GM18508 (cell line): Measurements from ENCODE around the gene FRMPD2.
"Not testable (repeated sequence)": the region's sequence is repeated elsewhere in the genome, so short reads cannot be mapped to it uniquely, and the experiment has no call there.

ENCODE experiments used
- ATAC-seq: cut with Tn5 transposase; IDR thresholded peaks from one replicate; pipeline ENCODE4 v1.9.1; 2021; ENCODE audit warnings: moderate number of reproducible peaks; ENCODE audit not compliant: insufficient read depth, unreplicated experiment

Gene FRMPD2

DNA sequence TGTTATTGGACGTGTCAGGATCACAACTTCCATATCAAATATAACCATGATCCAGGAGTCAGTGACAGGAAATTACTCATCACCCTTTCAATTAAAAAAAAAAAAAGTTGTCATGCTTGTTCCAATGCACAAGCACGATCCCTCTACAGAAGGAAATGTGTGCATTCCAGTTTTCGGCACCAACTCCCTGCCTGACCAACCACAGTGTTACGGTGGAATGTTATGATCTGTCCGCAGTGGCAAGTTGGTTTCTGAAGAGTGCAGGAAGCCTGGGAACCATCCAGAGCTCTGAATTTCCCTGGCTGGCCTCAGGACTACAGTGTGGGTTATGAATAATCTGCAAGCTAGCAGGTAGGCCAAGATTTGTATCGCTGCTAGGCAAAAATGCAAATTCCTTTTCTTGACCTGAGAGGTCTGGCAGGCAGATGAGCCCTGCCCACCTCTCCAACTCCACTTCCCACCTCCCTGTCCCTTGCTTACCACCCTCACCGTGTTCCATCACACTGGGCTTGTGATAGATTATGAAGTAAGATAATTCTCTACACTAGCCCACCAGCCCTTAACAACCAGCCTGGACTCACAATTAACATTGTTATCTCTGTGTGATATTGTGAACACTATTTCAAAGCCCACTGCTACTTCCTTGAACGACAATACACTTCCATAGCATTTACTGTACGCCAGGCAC, 20.4 kb downstream of the FRMPD2 start:
- ATAC-seq: no peak

DNA sequence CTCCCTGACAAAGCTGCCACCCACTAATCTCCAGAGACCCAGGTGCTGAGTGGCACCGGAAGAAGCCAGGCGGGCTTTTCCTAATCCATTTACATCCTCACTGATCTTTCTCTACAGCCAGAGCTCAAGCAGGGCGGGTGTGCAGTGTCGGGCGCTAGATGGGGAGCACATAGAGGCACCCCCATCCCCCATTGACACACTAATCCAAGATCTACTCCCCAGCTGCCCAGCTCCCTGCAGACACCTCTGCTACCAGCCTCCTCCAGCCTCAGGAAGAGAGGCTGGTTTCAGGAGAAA, 22.2 kb downstream of the FRMPD2 start:
- ATAC-seq: no peak

DNA sequence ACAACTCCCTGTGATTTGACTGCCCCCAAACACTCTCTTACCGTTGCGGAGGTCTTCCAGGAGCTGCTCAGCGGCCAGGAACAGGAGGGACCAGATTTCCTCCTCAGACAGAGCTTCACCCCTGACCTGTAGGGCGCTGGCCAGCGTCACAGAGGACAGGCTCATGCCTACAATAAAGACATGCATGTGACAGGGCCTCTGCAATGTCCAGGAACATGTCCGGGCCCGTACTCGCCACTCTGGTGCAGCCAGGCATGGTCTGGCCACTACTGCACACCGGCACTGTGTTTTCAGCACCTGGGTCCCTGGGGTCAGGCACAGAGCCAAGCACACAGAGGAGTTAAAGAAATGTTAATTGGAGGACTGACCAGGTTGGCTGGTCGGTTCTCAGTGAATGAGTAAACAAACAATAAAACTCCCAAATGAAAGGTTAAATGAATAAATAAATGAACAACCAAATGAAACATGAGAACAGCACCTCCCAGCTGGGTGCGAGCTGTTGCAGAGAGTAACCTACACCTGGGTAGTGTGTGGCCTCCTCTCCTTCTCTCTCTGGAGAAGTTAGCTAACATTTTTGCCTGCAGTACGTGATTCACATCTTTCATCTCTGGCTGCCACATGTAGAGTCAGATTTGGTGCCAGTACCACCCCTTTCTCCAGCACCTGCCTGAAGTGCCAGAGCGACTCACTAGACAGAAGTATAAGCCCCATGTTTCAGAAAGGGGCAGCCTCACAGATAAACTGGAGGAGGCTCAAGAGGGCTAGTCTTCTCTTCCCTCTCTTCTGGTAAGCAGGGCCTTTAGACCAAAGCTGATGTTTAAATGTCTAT, 22.8 kb downstream of the FRMPD2 start:
- ATAC-seq: no peak

DNA sequence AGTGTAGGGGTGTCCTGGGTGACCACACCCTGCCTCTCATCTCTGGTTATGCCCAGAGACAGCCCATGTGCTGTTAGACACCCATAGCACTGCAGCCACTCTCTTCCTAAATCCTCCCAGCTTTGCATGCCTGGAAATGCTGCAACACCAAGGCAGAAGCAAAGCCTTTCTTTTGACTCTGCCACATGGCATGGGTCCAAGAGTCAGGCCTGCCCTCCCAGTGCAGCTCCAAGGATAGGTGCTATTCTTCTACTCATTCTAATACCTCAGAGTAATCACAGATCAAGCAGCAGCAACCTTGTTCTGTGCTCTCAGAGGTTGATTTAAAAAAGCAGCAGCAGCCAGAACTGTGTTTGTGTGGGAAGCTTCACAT, 23.4 kb downstream of the FRMPD2 start:
- no peak for ATAC-seq

DNA sequence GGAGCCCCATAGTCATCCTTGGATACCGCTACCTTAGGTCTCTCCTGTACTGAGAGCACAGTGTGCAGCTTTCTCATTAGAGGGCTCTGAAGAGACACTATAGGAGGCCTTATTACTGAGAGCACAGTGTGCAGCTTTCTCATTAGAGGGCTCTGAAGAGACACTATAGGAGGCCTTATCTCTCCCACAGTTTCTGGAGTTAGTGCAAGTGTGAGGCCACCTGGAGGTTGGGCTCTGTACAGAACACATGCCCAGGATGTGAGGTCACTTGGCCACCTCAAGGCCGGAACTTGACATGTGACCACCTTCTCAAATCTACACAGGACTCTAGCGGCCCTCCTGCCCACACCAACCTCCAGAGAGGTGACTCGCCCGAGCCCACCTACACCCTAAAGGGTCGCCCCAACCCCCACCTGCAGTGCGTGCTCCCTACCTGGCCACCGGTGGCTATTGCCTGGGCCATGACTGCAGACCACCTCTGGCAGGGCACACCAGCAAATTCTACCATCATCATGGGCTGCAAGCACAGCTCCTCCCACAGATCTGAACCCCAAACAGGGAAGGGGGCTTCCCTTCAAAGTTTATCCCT, 24.6 kb downstream of the FRMPD2 start:
- no peak for ATAC-seq

DNA sequence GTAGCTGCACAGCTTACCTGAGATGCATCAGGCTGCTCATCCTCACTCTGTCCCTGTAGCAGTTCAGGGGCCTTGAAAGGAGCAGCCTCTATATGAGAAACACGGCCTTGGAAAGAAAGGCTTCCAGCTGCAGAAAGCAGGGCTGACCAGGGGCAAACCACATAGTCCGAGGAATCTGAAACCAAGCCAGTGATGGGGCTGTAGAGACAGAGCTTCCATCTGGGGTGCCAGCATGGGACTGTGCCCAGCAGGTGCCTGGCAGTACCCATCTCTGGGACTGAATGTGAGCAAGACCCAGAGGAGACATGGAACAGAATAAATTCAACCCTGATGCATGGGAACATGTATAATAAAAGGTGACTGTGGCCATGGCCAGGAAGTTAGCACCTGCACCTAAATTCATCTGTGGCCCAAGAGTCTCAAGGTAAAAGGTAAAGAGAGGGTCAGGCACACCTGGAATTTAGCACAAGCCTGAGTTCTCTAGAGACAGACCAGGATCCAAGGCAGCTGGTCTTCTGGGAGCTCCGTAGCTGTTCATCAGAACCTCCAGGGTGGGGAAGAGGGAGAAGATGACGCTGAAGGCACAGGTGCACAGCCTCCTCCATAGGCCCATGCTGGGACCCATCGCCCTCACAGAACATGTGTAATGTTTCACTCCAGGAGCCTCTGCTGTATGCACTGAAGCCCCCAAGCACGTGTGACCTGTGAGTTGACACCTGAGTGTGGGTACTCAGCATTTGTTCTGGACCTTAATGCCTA, 25.3 kb downstream of the FRMPD2 start:
- no peak for ATAC-seq

DNA sequence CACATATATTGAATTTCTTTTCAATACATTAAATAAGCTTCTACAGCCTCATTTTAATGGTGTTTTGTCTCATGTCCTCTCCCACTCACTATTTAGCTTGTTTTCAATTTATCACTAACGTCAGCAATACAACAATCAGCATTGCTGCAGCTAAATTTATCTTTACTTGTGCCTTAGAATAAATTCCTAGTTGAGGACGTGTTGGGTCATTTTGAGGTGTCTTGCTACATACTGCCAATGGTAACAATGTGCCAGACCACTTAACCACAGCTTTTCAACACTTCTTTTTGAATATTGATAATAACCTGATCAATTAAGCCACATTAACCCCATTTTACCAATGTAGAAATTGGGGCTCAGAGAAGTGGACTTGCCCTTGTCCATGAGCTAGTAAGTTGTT, 26.0 kb downstream of the FRMPD2 start:
- ATAC-seq: no peak

DNA sequence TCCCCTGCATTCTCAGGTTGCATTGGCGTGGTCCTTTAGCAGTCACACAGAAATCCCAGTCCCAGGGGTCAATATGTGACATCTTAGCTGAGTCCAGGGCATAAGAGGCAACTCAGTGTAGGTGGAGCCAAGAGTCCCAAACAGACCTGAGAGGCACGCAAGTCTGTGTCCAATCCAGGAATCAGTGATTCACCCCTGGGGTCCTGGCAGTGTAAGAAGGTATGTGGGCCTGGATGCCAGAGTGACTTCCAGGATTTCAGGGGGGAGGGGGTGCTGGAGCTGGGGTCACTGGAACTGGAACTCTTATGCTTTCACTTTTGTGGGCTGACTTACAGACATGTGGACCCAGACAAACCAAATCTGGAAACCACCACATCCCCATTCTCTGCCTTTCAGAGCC, 26.8 kb downstream of the FRMPD2 start:
- ATAC-seq: no peak

DNA sequence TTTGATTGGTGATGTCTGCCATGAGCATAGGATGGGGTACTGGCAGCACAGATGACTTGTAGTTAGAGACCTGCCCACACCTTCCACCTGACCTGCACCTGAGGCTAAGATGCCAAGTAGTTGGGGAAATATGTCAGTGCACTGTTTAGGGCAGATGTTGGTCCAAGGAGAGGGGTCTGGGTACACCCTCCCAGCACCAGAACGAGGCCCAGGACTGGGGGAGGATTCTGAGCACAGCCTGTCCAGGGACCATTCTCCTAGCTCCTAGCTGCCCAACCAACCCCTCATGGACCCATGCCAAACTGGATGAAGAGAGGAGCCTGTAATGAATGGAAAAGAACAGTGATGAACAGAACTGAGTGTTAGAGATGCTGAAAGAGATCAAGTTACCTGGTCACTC, 28.0 kb downstream of the FRMPD2 start:
- ATAC-seq: no peak

DNA sequence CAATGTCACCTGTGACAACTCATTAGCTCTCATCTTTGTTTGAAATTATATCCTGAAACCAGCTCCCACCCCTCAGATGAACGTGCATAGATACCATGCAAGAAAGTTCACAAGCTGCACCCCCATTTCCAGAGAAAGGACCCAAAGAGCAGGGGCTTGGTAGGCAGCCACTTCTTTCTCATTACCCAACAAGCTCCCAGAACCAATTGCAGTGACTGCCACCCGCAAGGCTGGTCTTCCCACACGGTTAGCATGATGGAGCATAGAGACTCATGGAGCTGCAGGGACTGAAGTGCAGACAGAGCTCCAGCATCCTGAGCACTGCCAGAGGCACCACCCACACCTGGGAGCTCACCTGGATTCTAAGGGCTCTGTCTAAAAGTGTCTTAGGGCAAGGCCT, 28.5 kb downstream of the FRMPD2 start:
- no peak for ATAC-seq

DNA sequence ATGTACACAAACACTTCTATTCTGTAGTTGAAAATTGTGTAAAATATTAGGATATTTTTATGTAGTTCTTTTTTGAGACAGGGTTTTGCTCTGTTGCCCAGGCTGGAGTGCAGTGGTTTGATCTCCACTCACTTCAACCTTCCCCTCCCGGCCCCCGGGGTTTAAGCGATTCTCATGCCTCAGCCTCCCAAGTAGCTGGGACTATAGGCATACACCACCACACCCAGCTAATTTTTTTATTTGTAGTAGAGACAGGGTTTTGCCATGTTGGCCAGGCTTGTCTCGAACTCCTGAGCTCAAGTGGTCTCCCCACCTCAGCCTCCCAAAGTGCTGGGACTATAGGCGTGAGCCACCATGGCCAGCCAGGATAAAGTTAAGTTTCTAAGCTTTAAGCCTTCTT, 30.6 kb downstream of the FRMPD2 start:
- ATAC-seq: not testable (repeated sequence)

DNA sequence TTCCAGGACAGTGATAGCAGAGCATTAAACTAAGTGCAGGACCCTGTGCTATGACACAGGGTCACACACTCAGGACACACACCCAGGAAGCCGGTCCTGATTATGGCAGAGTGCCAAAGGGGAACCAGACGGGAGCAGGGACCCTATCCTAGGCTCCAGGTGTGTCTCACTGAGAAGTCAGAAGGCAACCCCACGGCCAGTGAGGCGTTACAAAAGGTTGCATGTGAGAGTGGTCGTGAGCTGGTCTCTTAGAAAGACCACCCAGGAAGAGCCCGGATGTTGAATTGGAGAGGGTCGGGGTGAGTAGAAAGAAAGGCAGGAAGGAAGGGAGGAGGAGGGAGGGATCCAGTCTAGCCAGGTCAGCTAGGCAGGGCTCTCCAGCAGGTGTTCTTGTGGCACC, 31.0 kb downstream of the FRMPD2 start:
- ATAC-seq: no peak

DNA sequence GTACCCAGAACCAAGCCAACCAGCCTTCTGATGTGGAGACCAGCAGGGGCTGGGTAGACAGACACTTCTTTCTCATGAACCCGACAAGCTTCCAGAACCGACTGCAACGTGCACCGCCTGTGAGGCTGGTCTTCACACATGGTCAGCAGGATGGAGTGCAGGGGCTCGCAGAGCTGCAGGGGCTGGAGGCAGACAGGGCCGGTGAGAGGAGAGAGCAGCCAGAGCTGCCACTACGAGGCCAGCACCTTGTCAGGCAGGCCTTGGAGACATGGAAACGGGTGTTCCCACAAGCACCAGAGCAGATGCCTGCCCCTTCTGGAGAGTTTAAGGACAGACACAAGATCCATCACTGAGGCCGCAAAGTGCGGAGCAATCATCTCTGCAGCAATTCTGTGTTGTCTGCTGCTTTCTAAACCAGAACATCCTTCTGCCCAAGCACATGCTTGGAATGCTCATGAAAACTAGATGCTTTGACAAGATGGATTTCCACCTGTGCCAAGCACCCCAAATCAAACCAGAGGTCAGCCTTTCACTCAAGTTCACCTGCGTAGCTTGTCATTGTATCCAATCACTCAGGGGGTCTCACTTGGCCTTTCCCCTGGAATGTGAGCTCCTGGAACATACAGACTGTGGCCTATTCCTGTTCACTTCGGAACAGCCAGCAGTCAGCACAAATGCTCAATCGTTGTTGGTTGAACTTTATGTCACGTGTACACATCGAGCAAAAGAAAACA, 32.2 kb downstream of the FRMPD2 start:
- ATAC-seq: no peak

DNA sequence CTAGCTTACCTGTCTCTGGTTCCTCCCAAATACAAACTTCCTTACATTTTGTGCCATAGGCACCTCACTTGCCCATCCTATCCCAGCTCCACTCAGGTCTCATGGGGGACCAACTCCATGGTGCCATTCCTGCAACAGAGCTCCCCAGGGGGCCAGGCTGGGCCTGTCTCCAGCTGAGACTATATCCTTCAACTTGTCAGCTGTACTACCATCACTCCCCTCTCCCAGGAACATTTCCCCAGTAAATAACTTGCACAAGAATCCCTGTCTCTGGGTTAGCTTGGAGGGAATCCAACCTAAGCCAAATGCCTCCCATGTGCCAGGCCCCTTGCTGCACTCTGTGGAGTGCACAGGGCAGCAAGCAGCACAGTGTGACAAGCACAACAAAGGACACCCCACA, 33.2 kb downstream of the FRMPD2 start:
- ATAC-seq: no peak

DNA sequence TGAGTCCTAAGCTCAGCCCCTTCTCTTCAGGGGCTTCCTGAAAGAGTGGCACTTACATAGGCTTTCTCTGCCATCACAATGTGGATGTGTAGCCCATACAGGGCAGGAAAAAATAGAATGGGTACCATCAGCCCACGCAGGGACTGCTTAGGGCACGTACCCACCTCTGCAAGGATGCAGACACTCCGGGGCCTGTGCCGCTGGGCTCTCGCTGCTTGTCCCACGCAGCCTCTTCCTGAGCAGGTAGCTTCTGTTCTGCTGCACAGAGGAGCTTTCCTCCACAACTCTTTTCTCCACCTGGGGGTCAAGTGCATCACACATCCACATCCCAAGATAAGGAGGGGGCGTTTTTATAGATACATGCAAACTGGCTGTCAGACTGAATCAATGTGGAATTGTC, 34.3 kb downstream of the FRMPD2 start:
- ATAC-seq: no peak

DNA sequence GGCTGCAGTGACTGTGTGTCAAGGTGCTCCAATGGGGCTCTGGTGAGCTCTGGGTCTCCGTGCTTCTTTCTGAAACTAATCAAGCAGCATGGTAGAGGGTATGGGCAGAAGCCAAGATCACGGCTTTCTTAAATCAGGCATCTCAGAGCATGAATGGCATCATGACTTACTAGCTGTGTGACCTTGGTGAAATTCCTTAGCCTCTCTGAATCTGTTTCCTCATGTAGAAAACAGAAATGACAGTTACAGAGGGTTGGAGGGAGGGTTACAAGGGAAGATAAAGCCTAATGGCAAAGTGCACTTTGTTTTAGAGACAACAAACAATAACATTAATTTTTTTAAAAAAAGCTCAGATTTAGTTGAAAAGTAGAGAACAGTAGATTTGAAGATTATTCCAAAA, 34.9 kb downstream of the FRMPD2 start:
- no peak for ATAC-seq

DNA sequence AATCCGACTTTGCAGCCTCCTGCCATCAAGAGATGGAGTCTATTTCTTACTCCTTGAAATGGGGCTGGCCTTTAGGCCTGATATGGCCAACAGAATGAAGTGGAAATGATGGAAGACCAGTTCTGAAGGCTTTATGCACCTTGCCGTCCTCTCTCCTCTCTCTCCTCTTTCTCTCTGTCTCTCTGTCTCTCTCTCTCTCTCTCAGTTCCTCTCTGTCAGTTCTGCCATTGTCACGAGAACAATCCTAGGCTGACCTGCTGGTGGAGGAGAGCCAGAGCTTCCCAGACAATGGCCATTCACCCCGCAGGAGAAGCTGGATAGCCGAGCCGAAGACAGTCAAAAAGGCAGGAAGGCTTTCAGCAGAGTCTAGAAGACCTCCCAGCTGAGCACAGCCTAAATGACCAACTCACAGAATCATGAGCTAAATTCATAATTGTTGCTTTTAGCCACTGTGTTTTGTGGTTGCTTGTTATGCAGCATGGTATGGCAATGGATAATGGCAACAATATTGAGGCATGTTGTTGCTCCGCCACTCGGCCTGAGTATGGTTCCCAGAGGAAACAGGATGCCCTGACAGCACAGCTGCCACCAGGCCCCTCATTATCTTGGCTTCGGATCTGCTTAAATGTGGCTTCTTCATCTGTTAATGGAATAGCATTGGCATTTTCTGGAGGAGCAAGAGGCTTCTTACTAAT, 35.5 kb downstream of the FRMPD2 start:
- ATAC-seq: no peak

DNA sequence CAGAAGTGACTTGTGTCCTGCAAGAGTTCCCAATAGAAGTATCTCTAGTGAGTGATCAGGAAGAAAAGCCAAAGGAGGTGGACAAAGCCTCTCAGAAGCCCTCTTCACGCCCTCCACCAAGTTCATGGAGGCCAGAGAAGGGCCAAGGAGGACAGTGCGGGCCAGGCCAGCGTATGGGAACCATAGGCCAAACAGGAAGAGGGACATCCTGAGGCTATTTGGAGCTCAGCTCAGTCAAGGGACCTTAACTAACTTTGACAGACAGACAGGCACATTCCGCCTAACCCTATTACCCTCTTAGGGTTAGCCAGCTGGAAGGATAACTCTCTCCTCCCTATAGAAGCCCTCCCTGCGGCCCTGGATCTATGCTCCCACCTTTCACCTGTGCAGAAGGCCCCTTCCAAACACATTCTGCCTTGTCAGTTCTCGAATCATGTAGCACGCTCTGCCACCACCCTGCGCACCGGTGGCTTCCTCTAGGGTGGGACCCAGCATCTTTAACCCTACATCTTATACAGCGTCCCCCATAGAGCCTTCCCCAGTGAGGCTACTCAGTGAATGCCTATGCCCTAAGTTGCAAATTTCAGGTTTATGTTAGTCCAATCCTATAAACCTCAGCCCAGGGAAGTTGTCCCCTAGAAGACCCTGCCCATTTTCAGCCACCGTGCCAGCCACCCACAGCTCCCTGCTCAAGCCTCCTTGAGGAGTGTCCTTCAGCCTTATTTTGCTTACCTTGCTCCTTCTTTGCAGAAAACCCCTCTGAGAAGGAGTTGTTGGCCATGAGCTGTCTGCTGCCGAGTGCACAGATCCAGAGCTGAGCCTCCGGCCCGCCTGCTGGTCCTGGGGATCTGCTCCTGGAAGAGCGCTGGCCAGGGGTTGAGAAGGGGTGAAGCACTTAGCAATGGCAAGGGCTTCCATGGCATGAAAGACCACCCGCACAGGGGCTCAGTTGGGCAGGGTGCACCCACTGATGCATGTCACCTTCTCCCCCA, 36.9 kb downstream of the FRMPD2 start:
- ATAC-seq: no peak

DNA sequence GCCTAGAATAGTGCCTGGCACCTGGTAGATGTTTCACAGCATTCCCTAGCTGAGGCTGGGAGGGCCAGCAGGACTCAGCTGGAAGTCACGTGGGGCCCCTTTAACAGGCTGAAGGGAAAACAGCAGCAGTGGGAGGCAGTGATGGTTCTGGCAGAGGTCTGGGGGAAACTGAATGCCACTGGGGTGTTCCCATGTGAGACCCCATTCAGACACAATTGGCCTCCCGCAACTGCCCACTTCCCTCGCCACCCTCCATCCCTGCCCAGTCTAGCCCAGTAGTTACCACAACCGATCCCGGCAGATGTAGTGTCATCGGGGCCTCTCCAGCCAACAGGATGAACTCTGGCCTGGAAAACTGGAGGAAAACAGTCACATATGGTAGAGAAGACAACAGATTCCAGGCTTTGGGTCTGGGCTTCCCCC, 38.3 kb downstream of the FRMPD2 start:
- no peak for ATAC-seq
